ENCODE data around the gene ATP6V0C. TPM values are rescaled to one million over a fixed set of nuclear protein-coding genes. Genes with fewer than 3 reads are reported as not detected.

ATP6V0C gene
- total RNA-seq, 1 experiment from 2014 or later, result 176 TPM

DNA sequence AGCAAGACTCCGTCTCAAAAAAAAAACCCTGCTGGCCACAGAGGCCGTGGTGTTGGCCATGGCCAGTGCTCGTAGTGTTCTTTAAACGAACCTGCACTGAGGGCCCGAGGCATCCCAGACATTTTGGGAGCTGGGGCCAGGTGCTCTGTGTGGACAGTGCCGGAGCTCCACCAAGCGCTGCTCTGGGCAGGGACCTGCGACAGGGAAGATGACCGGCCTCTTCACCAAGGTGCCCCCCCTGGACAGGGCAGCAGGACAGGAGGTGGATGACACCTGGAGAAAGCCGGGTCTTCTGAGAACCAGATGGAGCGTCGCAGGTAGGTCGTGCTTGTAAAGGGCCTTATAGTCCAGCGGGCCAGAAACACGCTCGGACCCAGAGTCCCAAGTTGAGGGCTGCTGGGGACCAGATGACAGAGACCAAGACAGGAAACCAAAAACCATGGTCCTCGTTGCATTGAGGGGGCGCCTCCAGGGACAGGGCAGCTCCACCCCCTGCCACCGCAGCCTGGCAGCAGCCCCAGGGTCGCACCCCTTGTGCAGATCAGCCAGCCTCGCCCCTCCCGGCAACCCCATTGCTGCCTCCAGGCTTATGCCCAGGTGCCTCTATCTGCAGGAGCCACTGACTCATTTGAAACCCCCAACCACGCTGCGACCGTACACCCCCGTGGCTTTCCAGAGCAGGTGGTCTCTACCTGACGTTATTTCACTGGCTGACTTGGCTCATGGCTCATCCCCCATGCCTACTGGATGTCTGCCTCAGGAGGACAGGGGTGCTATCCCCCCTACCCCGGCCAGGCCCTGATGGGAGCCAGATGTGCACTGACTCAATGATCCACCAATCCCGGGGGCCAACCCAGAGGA lies 46.9 kb upstream of the ATP6V0C start:
- no peak overlapping the region for H4K8ac ChIP-seq (replicated peaks; ENCODE audit: insufficient read length, low read depth, low read length)
- no peak overlapping the region for H2BK12ac ChIP-seq (ENCODE audit: insufficient read length, low read depth, low read length)
- H3K79me1 ChIP-seq (ENCODE audit: insufficient read depth, low read depth, low read length, poor library complexity, severe bottlenecking), result no peaks in the 10 kb centered on the region
- H3K4ac ChIP-seq (ENCODE audit: low read depth, low read length), result no peak overlapping the region
- no peak overlapping the region for H2AK5ac ChIP-seq (ENCODE audit: insufficient read length, low read length)
- no peak for DNase-seq
- H3K14ac ChIP-seq (ENCODE audit: insufficient read depth, low read length), result no peak overlapping the region
- no peak overlapping the region for H2BK15ac ChIP-seq (ENCODE audit: low read depth, low read length)
- TF ChIP-seq, protein P1, sequence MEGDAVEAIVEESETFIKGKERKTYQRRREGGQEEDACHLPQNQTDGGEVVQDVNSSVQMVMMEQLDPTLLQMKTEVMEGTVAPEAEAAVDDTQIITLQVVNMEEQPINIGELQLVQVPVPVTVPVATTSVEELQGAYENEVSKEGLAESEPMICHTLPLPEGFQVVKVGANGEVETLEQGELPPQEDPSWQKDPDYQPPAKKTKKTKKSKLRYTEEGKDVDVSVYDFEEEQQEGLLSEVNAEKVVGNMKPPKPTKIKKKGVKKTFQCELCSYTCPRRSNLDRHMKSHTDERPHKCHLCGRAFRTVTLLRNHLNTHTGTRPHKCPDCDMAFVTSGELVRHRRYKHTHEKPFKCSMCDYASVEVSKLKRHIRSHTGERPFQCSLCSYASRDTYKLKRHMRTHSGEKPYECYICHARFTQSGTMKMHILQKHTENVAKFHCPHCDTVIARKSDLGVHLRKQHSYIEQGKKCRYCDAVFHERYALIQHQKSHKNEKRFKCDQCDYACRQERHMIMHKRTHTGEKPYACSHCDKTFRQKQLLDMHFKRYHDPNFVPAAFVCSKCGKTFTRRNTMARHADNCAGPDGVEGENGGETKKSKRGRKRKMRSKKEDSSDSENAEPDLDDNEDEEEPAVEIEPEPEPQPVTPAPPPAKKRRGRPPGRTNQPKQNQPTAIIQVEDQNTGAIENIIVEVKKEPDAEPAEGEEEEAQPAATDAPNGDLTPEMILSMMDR (conservative IDR thresholded peaks at IDR 0.05), result no peak
- H3K56ac ChIP-seq (ENCODE audit: insufficient read length, low read depth, low read length), result no peak overlapping the region
- Mint-ChIP-seq H3K4me1 (peaks cover 15 to 22% of the 10 kb centered on the region in 2 experiments), H3K27ac (0 out of 7 replicates have a peak overlapping the region, but pooled peaks of 1 of the 3 experiments have one; percentile 61), H3K9me3 (no peaks in the 10 kb centered on the region), H3K27me3 (ENCODE audit: low read depth) (peaks cover 19% of the 10 kb centered on the region), H3K36me3 (ENCODE audit: insufficient read depth in 1 of 3, low read depth in 3 of 3) (peaks cover 4 to 21% (median 12%) of the 10 kb centered on the region in 3 experiments; a peak in 5 of 7 replicates), H3K4me3 (peak overlapping the region; percentile 30 to 63; a peak in 3 of 5 replicates)
- no peak overlapping the region for H3T11ph ChIP-seq (ENCODE audit: low read length)
- no peaks in the 10 kb centered on the region for H3K4me1 ChIP-seq (ENCODE audit: insufficient read depth, low read length)
- no peaks in the 10 kb centered on the region for H3K79me2 ChIP-seq (ENCODE audit: insufficient read depth, low read length)
- H2BK5ac ChIP-seq (ENCODE audit: insufficient read length, low read length), result no peak overlapping the region
- H3K27ac ChIP-seq (ENCODE audit: insufficient read length, low read depth, low read length), result no peak overlapping the region
- peaks cover 7% of the 10 kb centered on the region; the same call in 1 of the 2 replicates for H3K27me3 ChIP-seq (ENCODE audit: insufficient read depth, low read length)
- H3K9me3 ChIP-seq (ENCODE audit: control insufficient read depth, low read depth, low read length), result no peaks in the 10 kb centered on the region
- H3K23me2 ChIP-seq (ENCODE audit: insufficient read length, low read depth, low read length, poor library complexity, severe bottlenecking), result peaks cover 9% of the 10 kb centered on the region
- no CpG with 5 or more reads among the region's 29 CpGs for whole genome bisulfite sequencing (ENCODE audit: extremely low coverage, insufficient read length, low lambda C conversion rate)
- no peak overlapping the region for H4K5ac ChIP-seq (ENCODE audit: insufficient read length, low read depth, low read length)
- no peak overlapping the region for H2BK120ac ChIP-seq (ENCODE audit: low read depth, low read length, poor library complexity, severe bottlenecking)
- no peak overlapping the region for H2AFZ ChIP-seq (ENCODE audit: low read length)
- H3K4me2 ChIP-seq (ENCODE audit: insufficient read depth, insufficient read length, low read length), result peak overlapping the region; percentile 15
- H2BK20ac ChIP-seq (ENCODE audit: low read depth, low read length, poor library complexity, severe bottlenecking), result no peak overlapping the region
- H3K9ac ChIP-seq (ENCODE audit: extremely low read depth, insufficient read length, low read length), result no peak overlapping the region
- no peak overlapping the region for H3K18ac ChIP-seq (ENCODE audit: insufficient read length, low read depth, low read length)
- H3K23ac ChIP-seq (ENCODE audit: insufficient read length, low read depth, low read length), result no peak overlapping the region
- no peak overlapping the region for H4K91ac ChIP-seq (ENCODE audit: insufficient read length, low read depth, low read length)
- no peaks in the 10 kb centered on the region for H4K20me1 ChIP-seq (ENCODE audit: control insufficient read depth, insufficient read depth, insufficient read length)
